SJCRH30 (cell line): Measurements from ENCODE around the gene BCL2. TPM values are rescaled to one million over a fixed set of nuclear protein-coding genes. Genes with fewer than 3 reads are reported as not detected.

Experiments
- DNase-seq, 2 experiments: peaks; one replicate each; pipeline ENCODE4 v3.0.0-alpha.2; 2015 to 2020
- H3K27ac ChIP-seq: fragments of 250-450 bp; sonication (Bioruptor Pico); 2 replicates; pipeline ENCODE4 v1.5.1; 2020; ENCODE audit warnings: mild to moderate bottlenecking, moderate library complexity
- H3K27me3 ChIP-seq: fragments of 250-450 bp; sonication (Bioruptor Pico); 2 replicates; pipeline ENCODE4 v1.5.1; 2020; ENCODE audit warnings: mild to moderate bottlenecking, moderate library complexity
- H3K36me3 ChIP-seq: fragments of 250-450 bp; sonication (Bioruptor Pico); 2 replicates; pipeline ENCODE4 v1.5.1; 2020; ENCODE audit warnings: mild to moderate bottlenecking, moderate library complexity
- H3K4me1 ChIP-seq: fragments of 250-450 bp; sonication (Bioruptor Pico); 2 replicates; pipeline ENCODE4 v1.5.1; 2020; ENCODE audit warnings: mild to moderate bottlenecking, moderate library complexity
- H3K4me3 ChIP-seq: fragments of 250-450 bp; sonication (Bioruptor Pico); 2 replicates; pipeline ENCODE4 v1.5.1; 2020; ENCODE audit warnings: mild to moderate bottlenecking, moderate library complexity
- H3K9me3 ChIP-seq: fragments of 250-450 bp; sonication (Bioruptor Pico); replicated peaks from 2 replicates; pipeline ENCODE4 v1.5.1; 2020; ENCODE audit warnings: mild to moderate bottlenecking, moderate library complexity
- total RNA-seq: library from RNA; depleted of rRNA; stranded (reverse); fragments of >200 nt; shearing (Covaris generic); gene quantifications from 2 replicates; pipeline ENCODE4 v1.2.3, GENCODE V29; 2014

The BCL2 gene
- total RNA-seq, 1 experiment from 2014 or later = 6.8 TPM

GRCh38 chr18:63099091-63099840 is 220.3 kb downstream of the BCL2 start:
- no peaks in the 10 kb centered on the region for H3K27me3 ChIP-seq
- H3K4me1 ChIP-seq = no peaks in the 10 kb centered on the region
- no peak for DNase-seq
- H3K9me3 ChIP-seq = no peaks in the 10 kb centered on the region
- no peak overlapping the region for H3K27ac ChIP-seq
- H3K36me3 ChIP-seq = no peaks in the 10 kb centered on the region
- H3K4me3 ChIP-seq = no peak overlapping the region

- H3K36me3 ChIP-seq = no peaks in the 10 kb centered on the region
- H3K27ac ChIP-seq = no peak overlapping the region
- no peak overlapping the region for H3K4me3 ChIP-seq
- no peak for DNase-seq
- no peaks in the 10 kb centered on the region for H3K4me1 ChIP-seq
- H3K27me3 ChIP-seq = no peaks in the 10 kb centered on the region
- no peaks in the 10 kb centered on the region for H3K9me3 ChIP-seq
These were observed 221.3 kb downstream of the BCL2 start for GRCh38 chr18:63098018-63098981.

GRCh38 chr18:63097178-63097577 is 222.4 kb downstream of the BCL2 start:
- H3K27ac ChIP-seq = no peak overlapping the region
- H3K9me3 ChIP-seq = no peaks in the 10 kb centered on the region
- H3K4me3 ChIP-seq = no peak overlapping the region
- no peak for DNase-seq
- H3K4me1 ChIP-seq = no peaks in the 10 kb centered on the region
- H3K27me3 ChIP-seq = no peaks in the 10 kb centered on the region
- no peaks in the 10 kb centered on the region for H3K36me3 ChIP-seq

GRCh38 chr18:63096327-63096874 is 223.2 kb downstream of the BCL2 start:
- no peak for DNase-seq
- H3K9me3 ChIP-seq = no peaks in the 10 kb centered on the region
- no peak overlapping the region for H3K27ac ChIP-seq
- H3K4me3 ChIP-seq = no peak overlapping the region
- no peaks in the 10 kb centered on the region for H3K27me3 ChIP-seq
- H3K36me3 ChIP-seq = no peaks in the 10 kb centered on the region
- no peaks in the 10 kb centered on the region for H3K4me1 ChIP-seq

GRCh38 chr18:63095768-63096167 is 223.8 kb downstream of the BCL2 start:
- DNase-seq = peak in 1 of 2 experiments; percentile 1
- Histone ChIP-seq H3K9me3 (no peaks in the 10 kb centered on the region), H3K4me1 (no peaks in the 10 kb centered on the region), H3K4me3 (no peak overlapping the region), H3K36me3 (no peaks in the 10 kb centered on the region), H3K27me3 (no peaks in the 10 kb centered on the region), H3K27ac (no peak overlapping the region)

- H3K36me3 ChIP-seq = no peaks in the 10 kb centered on the region
- no peaks in the 10 kb centered on the region for H3K4me1 ChIP-seq
- no peak for DNase-seq
- no peak overlapping the region for H3K27ac ChIP-seq
- H3K27me3 ChIP-seq = no peaks in the 10 kb centered on the region
- H3K9me3 ChIP-seq = no peaks in the 10 kb centered on the region
- no peak overlapping the region for H3K4me3 ChIP-seq
These were observed 227.8 kb downstream of the BCL2 start for GRCh38 chr18:63091671-63092364.

GRCh38 chr18:63090334-63090733 is 229.2 kb downstream of the BCL2 start:
- Histone ChIP-seq H3K36me3 (no peaks in the 10 kb centered on the region), H3K27ac (no peak overlapping the region), H3K4me1 (no peaks in the 10 kb centered on the region), H3K9me3 (no peaks in the 10 kb centered on the region), H3K27me3 (no peaks in the 10 kb centered on the region), H3K4me3 (no peak overlapping the region)
- DNase-seq = no peak

- no peak overlapping the region for H3K4me3 ChIP-seq
- no peaks in the 10 kb centered on the region for H3K27me3 ChIP-seq
- no peaks in the 10 kb centered on the region for H3K36me3 ChIP-seq
- no peak for DNase-seq
- no peak overlapping the region for H3K27ac ChIP-seq
- H3K4me1 ChIP-seq = no peaks in the 10 kb centered on the region
- H3K9me3 ChIP-seq = no peaks in the 10 kb centered on the region
These were observed 230.5 kb downstream of the BCL2 start for GRCh38 chr18:63089041-63089440.

- Histone ChIP-seq H3K4me3 (no peak overlapping the region), H3K4me1 (no peaks in the 10 kb centered on the region), H3K36me3 (no peaks in the 10 kb centered on the region), H3K27ac (no peak overlapping the region), H3K27me3 (no peaks in the 10 kb centered on the region), H3K9me3 (no peaks in the 10 kb centered on the region)
- no peak for DNase-seq
These were observed 231.3 kb downstream of the BCL2 start for GRCh38 chr18:63088262-63088661.

- Histone ChIP-seq H3K27ac (no peak overlapping the region), H3K36me3 (no peaks in the 10 kb centered on the region), H3K4me3 (no peak overlapping the region), H3K9me3 (no peaks in the 10 kb centered on the region), H3K27me3 (no peaks in the 10 kb centered on the region), H3K4me1 (no peaks in the 10 kb centered on the region)
- no peak for DNase-seq
These were observed 231.9 kb downstream of the BCL2 start for GRCh38 chr18:63087421-63088230.

- H3K27ac ChIP-seq = no peak overlapping the region
- H3K36me3 ChIP-seq = no peaks in the 10 kb centered on the region
- H3K4me3 ChIP-seq = no peak overlapping the region
- H3K4me1 ChIP-seq = no peaks in the 10 kb centered on the region
- no peaks in the 10 kb centered on the region for H3K9me3 ChIP-seq
- DNase-seq = no peak
- H3K27me3 ChIP-seq = no peaks in the 10 kb centered on the region
These were observed 234.0 kb downstream of the BCL2 start for GRCh38 chr18:63085611-63086010.

GRCh38 chr18:63084219-63084618 is 235.3 kb downstream of the BCL2 start:
- no peaks in the 10 kb centered on the region for H3K4me1 ChIP-seq
- no peak for DNase-seq
- no peaks in the 10 kb centered on the region for H3K36me3 ChIP-seq

GRCh38 chr18:63083555-63083954 is 236.0 kb downstream of the BCL2 start:
- Histone ChIP-seq H3K27me3 (no peaks in the 10 kb centered on the region), H3K36me3 (no peaks in the 10 kb centered on the region), H3K4me3 (no peak overlapping the region), H3K27ac (no peak overlapping the region), H3K9me3 (no peaks in the 10 kb centered on the region), H3K4me1 (no peaks in the 10 kb centered on the region)
- no peak for DNase-seq

More at GRCh38 chr18:63084219-63084618, 235.3 kb downstream of the BCL2 start:
- Histone ChIP-seq H3K27me3 (no peaks in the 10 kb centered on the region), H3K27ac (no peak overlapping the region), H3K9me3 (no peaks in the 10 kb centered on the region), H3K4me3 (no peak overlapping the region)

- H3K4me3 ChIP-seq = no peak overlapping the region
- no peaks in the 10 kb centered on the region for H3K4me1 ChIP-seq
- H3K27ac ChIP-seq = no peak overlapping the region
- H3K36me3 ChIP-seq = no peaks in the 10 kb centered on the region
- no peak for DNase-seq
- H3K9me3 ChIP-seq = no peaks in the 10 kb centered on the region
- no peaks in the 10 kb centered on the region for H3K27me3 ChIP-seq
These were observed 236.5 kb downstream of the BCL2 start for GRCh38 chr18:63083020-63083531.
